OCI-LY1 (cell line): ENCODE measurements around the gene TSPAN8.

Experiments used
- H2AFZ ChIP-seq: fragments of 200-600 bp; sonication (generic), shearing (Covaris generic); 2 replicates; pipeline ENCODE4 v1.6.0; 2014; ENCODE audit warnings: antibody characterized with exemption, mild to moderate bottlenecking, low read length
- H3F3A ChIP-seq: fragments of 200-600 bp; sonication (generic), shearing (Covaris generic); 2 replicates; pipeline ENCODE4 v1.6.0; 2014; ENCODE audit warnings: mild to moderate bottlenecking, antibody characterized with exemption, low read length, moderate library complexity; ENCODE audit not compliant: insufficient read depth
- H3K27ac ChIP-seq: fragments of 200-600 bp; sonication (generic); 2 replicates; pipeline ENCODE4 v1.5.1; 2014; ENCODE audit warnings: low read length, mixed run types, mild to moderate bottlenecking, low read depth; ENCODE audit not compliant: poor library complexity, severe bottlenecking
- H3K27me3 ChIP-seq: fragments of 200-600 bp; sonication (generic); 2 replicates; pipeline ENCODE4 v1.6.0; 2014; ENCODE audit warnings: antibody characterized with exemption, mild to moderate bottlenecking, low read length, moderate library complexity; ENCODE audit not compliant: insufficient read depth
- H3K36me3 ChIP-seq: fragments of 200-600 bp; sonication (generic); 2 replicates; pipeline ENCODE4 v1.6.1; 2014; ENCODE audit warnings: mild to moderate bottlenecking, antibody characterized with exemption, low read length, moderate library complexity, mixed read lengths; ENCODE audit not compliant: insufficient read depth
- H3K4me1 ChIP-seq: fragments of 200-600 bp; sonication (generic); 2 replicates; pipeline ENCODE4 v1.5.1; 2014; ENCODE audit warnings: mild to moderate bottlenecking, low read length, moderate library complexity; ENCODE audit not compliant: insufficient read depth, severe bottlenecking
- H3K4me2 ChIP-seq: fragments of 200-600 bp; sonication (generic), shearing (Covaris generic); 2 replicates; pipeline ENCODE4 v1.6.1; 2014; ENCODE audit warnings: low read length
- H3K4me3 ChIP-seq: fragments of 200-600 bp; sonication (generic); 2 replicates; pipeline ENCODE4 v1.5.1; 2014; ENCODE audit warnings: low read length, low read depth, mild to moderate bottlenecking, mixed read lengths; ENCODE audit not compliant: poor library complexity, severe bottlenecking
- H3K79me2 ChIP-seq: fragments of 200-600 bp; shearing (Covaris generic); 2 replicates; pipeline ENCODE4 v1.6.1; 2016; ENCODE audit warnings: mixed run types, low read length, mixed read lengths; ENCODE audit not compliant: insufficient read depth
- H3K9ac ChIP-seq: fragments of 200-600 bp; sonication (generic), shearing (Covaris generic); 2 replicates; pipeline ENCODE4 v1.6.1; 2014; ENCODE audit warnings: mild to moderate bottlenecking, low read length, mixed read lengths
- H3K9me2 ChIP-seq: fragments of 200-600 bp; sonication (generic), shearing (Covaris generic); 2 replicates; pipeline ENCODE4 v1.6.1; 2014; ENCODE audit warnings: low read depth, mild to moderate bottlenecking, low read length, mixed read lengths
- H3K9me3 ChIP-seq: fragments of 200-600 bp; shearing (Covaris generic); 2 replicates; pipeline ENCODE4 v1.6.1; 2014; ENCODE audit warnings: low read length, mixed read lengths
- H4K20me1 ChIP-seq: fragments of 200-600 bp; sonication (generic), shearing (Covaris generic); 2 replicates; pipeline ENCODE4 v1.6.0; 2016; ENCODE audit warnings: mild to moderate bottlenecking, low read length; ENCODE audit not compliant: insufficient read depth
- EZH2 ChIP-seq: fragments of 200-600 bp; sonication (generic), shearing (Covaris generic); IDR thresholded peaks from 2 replicates; pipeline ENCODE4 v1.8.0; 2017; ENCODE audit warnings: borderline replicate concordance, mixed run types, mild to moderate bottlenecking, antibody characterized with exemption, low read length, moderate library complexity, mixed read lengths
- TF ChIP-seq, protein P1 (sequence below): fragments of 200-600 bp; sonication (generic), shearing (Covaris generic); IDR thresholded peaks from 2 replicates; pipeline ENCODE4 v1.5.1; 2017; ENCODE audit warnings: mild to moderate bottlenecking, antibody characterized with exemption, low read length, moderate library complexity, mixed read lengths

TSPAN8 gene

DNA sequence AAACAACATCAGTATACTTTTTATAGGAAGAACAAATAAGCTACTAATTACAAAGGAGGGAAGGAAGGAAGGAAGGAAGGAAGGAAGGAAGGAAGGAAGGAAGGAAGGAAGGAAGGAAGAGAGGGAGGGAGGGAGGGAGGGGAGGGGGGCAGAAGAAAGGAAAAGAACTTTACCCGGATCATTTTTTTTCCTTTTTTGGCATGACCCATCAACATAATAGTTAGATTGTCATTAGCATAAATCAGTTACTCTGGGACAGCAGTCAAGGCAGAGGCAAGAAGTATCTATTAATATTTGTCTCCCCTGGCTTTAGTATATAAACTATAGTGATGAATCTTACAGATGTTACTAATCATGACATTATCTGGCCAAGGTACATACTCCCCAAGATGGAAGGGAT lies 35.2 kb upstream of the TSPAN8 start:
- Histone ChIP-seq H3K4me3 (no peak overlapping the region), H3K9me3 (no peaks in the 10 kb centered on the region), H3K4me2 (no peak overlapping the region), H3F3A (no peaks in the 10 kb centered on the region), H3K36me3 (no peaks in the 10 kb centered on the region), H3K9ac (no peak overlapping the region), H2AFZ (no peak overlapping the region), H4K20me1 (no peaks in the 10 kb centered on the region), H3K27me3 (no peaks in the 10 kb centered on the region), H3K4me1 (no peaks in the 10 kb centered on the region), H3K9me2 (no peaks in the 10 kb centered on the region), H3K79me2 (no peaks in the 10 kb centered on the region), H3K27ac (no peak overlapping the region)
- no peak for TF ChIP-seq EZH2
- TF ChIP-seq, protein P1, sequence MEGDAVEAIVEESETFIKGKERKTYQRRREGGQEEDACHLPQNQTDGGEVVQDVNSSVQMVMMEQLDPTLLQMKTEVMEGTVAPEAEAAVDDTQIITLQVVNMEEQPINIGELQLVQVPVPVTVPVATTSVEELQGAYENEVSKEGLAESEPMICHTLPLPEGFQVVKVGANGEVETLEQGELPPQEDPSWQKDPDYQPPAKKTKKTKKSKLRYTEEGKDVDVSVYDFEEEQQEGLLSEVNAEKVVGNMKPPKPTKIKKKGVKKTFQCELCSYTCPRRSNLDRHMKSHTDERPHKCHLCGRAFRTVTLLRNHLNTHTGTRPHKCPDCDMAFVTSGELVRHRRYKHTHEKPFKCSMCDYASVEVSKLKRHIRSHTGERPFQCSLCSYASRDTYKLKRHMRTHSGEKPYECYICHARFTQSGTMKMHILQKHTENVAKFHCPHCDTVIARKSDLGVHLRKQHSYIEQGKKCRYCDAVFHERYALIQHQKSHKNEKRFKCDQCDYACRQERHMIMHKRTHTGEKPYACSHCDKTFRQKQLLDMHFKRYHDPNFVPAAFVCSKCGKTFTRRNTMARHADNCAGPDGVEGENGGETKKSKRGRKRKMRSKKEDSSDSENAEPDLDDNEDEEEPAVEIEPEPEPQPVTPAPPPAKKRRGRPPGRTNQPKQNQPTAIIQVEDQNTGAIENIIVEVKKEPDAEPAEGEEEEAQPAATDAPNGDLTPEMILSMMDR = no peak

DNA sequence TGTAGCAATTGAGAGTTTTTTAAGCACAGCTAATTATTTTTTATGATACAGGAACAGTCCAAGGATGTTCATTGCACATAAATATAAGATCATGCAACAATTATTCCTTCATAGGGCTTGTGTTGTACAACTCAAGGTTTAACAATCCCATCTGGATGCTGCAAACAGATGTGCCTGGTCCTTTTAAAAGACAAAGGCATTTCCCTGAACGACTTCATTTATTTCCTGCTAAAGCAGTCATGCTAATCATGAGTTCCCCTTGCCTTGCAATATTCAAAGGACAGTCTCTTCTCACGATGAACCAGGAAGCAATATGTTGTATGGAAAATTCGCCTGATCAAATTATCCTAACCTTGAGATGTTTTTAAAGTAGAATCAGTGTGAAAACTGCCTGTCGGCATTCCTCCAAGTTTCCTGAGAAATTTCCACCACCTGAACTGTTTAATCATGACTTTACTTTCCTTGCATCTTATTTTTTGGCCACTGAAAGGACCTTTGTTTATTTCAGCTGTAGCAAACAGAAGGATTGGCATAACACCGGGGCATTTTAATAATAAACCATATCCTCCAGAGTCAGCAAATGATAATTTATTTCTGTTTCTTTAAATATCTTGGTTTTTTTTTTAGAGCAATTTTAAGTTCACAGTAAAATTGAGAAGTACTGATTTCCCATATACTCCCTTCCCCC lies 33.9 kb upstream of the TSPAN8 start:
- Histone ChIP-seq H3K4me2 (no peak overlapping the region), H3K4me1 (no peaks in the 10 kb centered on the region), H3K27me3 (no peaks in the 10 kb centered on the region), H3K9me2 (no peaks in the 10 kb centered on the region), H3K4me3 (no peak overlapping the region), H3K36me3 (no peaks in the 10 kb centered on the region), H3F3A (no peaks in the 10 kb centered on the region), H2AFZ (no peak overlapping the region), H3K79me2 (no peaks in the 10 kb centered on the region), H3K27ac (no peak overlapping the region), H3K9me3 (no peaks in the 10 kb centered on the region), H4K20me1 (no peaks in the 10 kb centered on the region), H3K9ac (no peak overlapping the region)
- TF ChIP-seq, protein P1 = no peak
- no peak for TF ChIP-seq EZH2

DNA sequence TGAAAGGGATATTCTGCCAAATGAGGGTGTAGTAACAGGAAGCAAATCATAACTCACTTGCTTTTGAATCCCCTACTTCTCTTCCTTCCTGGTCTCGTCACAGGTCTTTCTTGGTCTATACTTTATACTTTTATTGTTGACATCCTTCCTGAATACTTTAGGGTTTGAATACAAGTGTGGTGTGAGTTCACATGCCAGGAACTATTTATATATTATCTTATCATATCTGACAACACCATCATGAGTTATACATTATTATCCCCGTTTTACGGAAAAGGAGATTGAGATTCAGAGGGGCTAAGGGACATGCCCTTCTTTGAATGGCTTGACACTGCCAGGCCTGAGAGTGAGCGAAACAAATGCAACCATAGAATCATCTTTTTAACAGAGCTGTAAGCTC lies 33.0 kb upstream of the TSPAN8 start:
- Histone ChIP-seq H3K27me3 (no peaks in the 10 kb centered on the region), H4K20me1 (no peaks in the 10 kb centered on the region), H3K9me2 (no peaks in the 10 kb centered on the region)

More for the DNA sequence above, 33.0 kb upstream of the TSPAN8 start:
- Histone ChIP-seq H2AFZ (no peak overlapping the region), H3K4me3 (no peak overlapping the region), H3F3A (no peaks in the 10 kb centered on the region), H3K4me2 (no peak overlapping the region), H3K27ac (no peak overlapping the region), H3K9me3 (no peaks in the 10 kb centered on the region), H3K79me2 (no peaks in the 10 kb centered on the region), H3K4me1 (no peaks in the 10 kb centered on the region), H3K9ac (no peak overlapping the region), H3K36me3 (no peaks in the 10 kb centered on the region)
- TF ChIP-seq, protein P1 = no peak
- TF ChIP-seq EZH2 = no peak
